B cell (primary cell): ENCODE data around the gene THAP5. TPM values are rescaled to one million over a fixed set of nuclear protein-coding genes. Genes with fewer than 3 reads are reported as not detected.
"Not testable (repeated sequence)": the region's sequence is repeated elsewhere in the genome, so short reads cannot be mapped to it uniquely, and the experiment has no call there.

Experiments used
- ATAC-seq: fragments of 200-7000 bp; cut with Tn5 transposase; one replicate; pipeline ENCODE4 v1.10.0; 2021; ENCODE audit warnings: low read depth, mild to moderate bottlenecking, moderate number of reproducible peaks, moderate library complexity
- CTCF ChIA-PET: fragments of 350-600 bp; sonication (Branson Sonifier 250); formaldehyde crosslinking; loops from one replicate; lab custom pipeline; 2021; ENCODE audit warnings: antibody characterized with exemption, inconsistent platforms; lab: Charles Lee
- POLR2A ChIA-PET: fragments of 350-600 bp; sonication (Branson Sonifier 250); formaldehyde crosslinking; loops from one replicate; lab custom pipeline; 2021; ENCODE audit warnings: antibody characterized with exemption; lab: Charles Lee
- DNase-seq: peaks from one replicate; pipeline ENCODE4 v3.0.0; 2013
- H2AFZ ChIP-seq: 2 replicates; pipeline ENCODE4 v1.6.1; 2012; ENCODE audit warnings: mild to moderate bottlenecking, low read depth, low read length; ENCODE audit not compliant: insufficient read depth, poor library complexity, severe bottlenecking
- H3K27ac ChIP-seq, 2 donors: 1 replicate in 1 of 2; 2 replicates in 1 of 2; pipeline ENCODE4 v1.5.1; 2012 to 2013; ENCODE audit warnings: low read length in 2 of 2, mild to moderate bottlenecking in 2 of 2, moderate library complexity in 1 of 2
- H3K27me3 ChIP-seq, 4 experiments: fragments of 200-600 bp in 1 of 4; sonication (generic) in 1 of 4; replicated peaks in 1 of 4; 1 replicate in 2 of 4; 2 replicates in 2 of 4; pipeline versions ENCODE4 v1.6.1 to v1.7.0; 2013 to 2016; ENCODE audit warnings: low read length in 3 of 4, mild to moderate bottlenecking in 2 of 4, mixed read lengths in 1 of 4, moderate library complexity in 1 of 4; ENCODE audit not compliant: insufficient read depth in 4 of 4, control insufficient read depth in 3 of 4; ENCODE audit errors: control extremely low read depth in 1 of 4
- H3K36me3 ChIP-seq, 2 experiments: replicated peaks in 1 of 2; 1 replicate in 1 of 2; 2 replicates in 1 of 2; pipeline versions ENCODE4 v1.6.1 to v1.7.1; 2013; ENCODE audit warnings: low read length in 1 of 2; ENCODE audit not compliant: insufficient read depth in 2 of 2, control insufficient read depth in 1 of 2; ENCODE audit errors: control extremely low read depth in 1 of 2, extremely low read depth in 1 of 2
- H3K4me1 ChIP-seq, 2 donors: fragments of 200-600 bp in 1 of 2; sonication (generic) in 1 of 2; 1 replicate in 1 of 2; 2 replicates in 1 of 2; pipeline versions ENCODE4 v1.5.1 to v1.6.1; 2013 to 2017; ENCODE audit warnings: low read length in 2 of 2; ENCODE audit not compliant: control insufficient read depth in 2 of 2, insufficient read depth in 2 of 2
- H3K4me2 ChIP-seq: replicated peaks from 2 replicates; pipeline ENCODE3; 2012; ENCODE audit warnings: mild to moderate bottlenecking, low read depth, low read length; ENCODE audit not compliant: poor library complexity, severe bottlenecking
- H3K4me3 ChIP-seq, 5 experiments: fragments of 200-600 bp in 1 of 5; sonication (generic) in 1 of 5; 1 replicate in 3 of 5; 2 replicates in 2 of 5; pipeline versions ENCODE4 v1.5.1 to v1.7.0; 2011 to 2016; ENCODE audit warnings: low read length in 4 of 5, mild to moderate bottlenecking in 4 of 5, low read depth in 2 of 5, control low read depth in 1 of 5, moderate library complexity in 1 of 5; ENCODE audit not compliant: insufficient read depth in 1 of 5; ENCODE audit errors: control extremely low read depth in 1 of 5, extremely low read depth in 1 of 5
- H3K79me2 ChIP-seq: fragments of 200-600 bp; sonication (generic); one replicate; pipeline ENCODE4 v1.6.0; 2016; ENCODE audit warnings: low read length; ENCODE audit not compliant: control insufficient read depth, insufficient read depth
- H3K9ac ChIP-seq: fragments of 200-600 bp; sonication (generic); 2 replicates; pipeline ENCODE4 v1.6.1; 2017; ENCODE audit warnings: mild to moderate bottlenecking, low read length, moderate library complexity
- H3K9me3 ChIP-seq, 3 donors: one replicate each; pipeline versions ENCODE4 v1.6.1 to v1.7.1; 2013; ENCODE audit warnings: low read length in 2 of 3; ENCODE audit not compliant: control insufficient read depth in 2 of 3, insufficient read depth in 1 of 3; ENCODE audit errors: control extremely low read depth in 1 of 3
- H4K20me1 ChIP-seq: 2 replicates; pipeline ENCODE4 v1.6.0; 2012; ENCODE audit warnings: mild to moderate bottlenecking, low read length; ENCODE audit not compliant: insufficient read depth, control insufficient read depth, poor library complexity, severe bottlenecking
- H3K27ac Mint-ChIP-seq: one replicate; pipeline ENCODE4 v1.8.0; 2021; ENCODE audit warnings: mixed read lengths
- H3K27me3 Mint-ChIP-seq: one replicate; pipeline ENCODE4 v1.8.0; 2021; ENCODE audit warnings: mixed read lengths
- H3K4me1 Mint-ChIP-seq: one replicate; pipeline ENCODE4 v1.8.0; 2021; ENCODE audit warnings: mixed read lengths
- H3K4me3 Mint-ChIP-seq: one replicate; pipeline ENCODE4 v1.8.0; 2021; ENCODE audit warnings: mixed read lengths
- H3K9me3 Mint-ChIP-seq: one replicate; pipeline ENCODE4 v1.8.0; 2022; ENCODE audit warnings: mixed read lengths; ENCODE audit not compliant: insufficient read depth
- CTCF ChIP-seq: fragments of 200-600 bp; IDR thresholded peaks from one replicate; pipeline ENCODE4 v1.8.0; 2022; ENCODE audit warnings: antibody characterized with exemption, mild to moderate bottlenecking
- EZH2 ChIP-seq: IDR thresholded peaks from 2 replicates; pipeline ENCODE4 v1.6.1; 2012; ENCODE audit warnings: borderline replicate concordance, low read depth, mild to moderate bottlenecking, moderate library complexity, low read length; ENCODE audit not compliant: insufficient read depth, poor library complexity, severe bottlenecking
- WGBS: methylation state at CpG from one replicate; pipeline ENCODE4 v1.1.5; 2013; ENCODE audit warnings: missing lambda C conversion rate; ENCODE audit not compliant: insufficient coverage; 5-methylcytosine and 5-hydroxymethylcytosine counted together
- intact Hi-C: fragments of 100-400 bp; cut with micrococcal nuclease; formaldehyde crosslinking; loops from one replicate; pipeline ENCODE4 v1.10.0; 2022
- polyA plus RNA-seq: library from polyadenylated mRNA; depleted of rRNA; stranded (reverse); fragments of >200 nt; gene quantifications from 2 replicates; pipeline ENCODE4 v1.2.3, GENCODE V29; 2012
- total RNA-seq, 2 donors: library from RNA; stranded (reverse); fragments of 120-200 nt in 1 of 2; gene quantifications; 1 replicate in 1 of 2; 2 replicates in 1 of 2; pipeline versions ENCODE4 v1.2.3 to v1.2.4, GENCODE V29; 2013 to 2022

The THAP5 gene
- total and polyA plus RNA-seq, 2 donors (not counting 1 experiment from before 2014, with no cell fraction given), result 9.3 to 49.0 TPM

- CTCF ChIA-PET, result no interaction called here
- Histone ChIP-seq H3K4me3 (no peak overlapping the region), H4K20me1 (no peaks in the 10 kb centered on the region), H3K9ac (no peak overlapping the region), H3K27ac (no peak overlapping the region), H3K27me3 (no peaks in the 10 kb centered on the region), H3K4me1 (peaks cover 24 to 31% of the 10 kb centered on the region in 2 donors), H3K4me2 (no peak overlapping the region), H3K79me2 (peaks cover 17% of the 10 kb centered on the region), H3K9me3 (peaks cover 0 to 23% (median 22%) of the 10 kb centered on the region in 3 donors), H3K36me3 (peaks cover 3% of the 10 kb centered on the region in 2 experiments), H2AFZ (no peak overlapping the region)
- ATAC-seq (no peak), DNase-seq (no peak)
- peaks cover 19% of the 10 kb centered on the region for H3K9me3 Mint-ChIP-seq
- POLR2A ChIA-PET, result no interaction called here
- H3K27me3 Mint-ChIP-seq, result no peaks in the 10 kb centered on the region
- intact Hi-C loops, result no loop called here
- H3K4me3 Mint-ChIP-seq, result no peak overlapping the region
- H3K27ac Mint-ChIP-seq, result peak overlapping the region; percentile 28
- H3K4me1 Mint-ChIP-seq, result peaks cover 41% of the 10 kb centered on the region
- WGBS, result no CpG with 5 or more reads among the region's 1 CpG
- TF ChIP-seq EZH2, result no peak
Observed at GRCh38 chr7:108557617-108558016, 11.9 kb downstream of the THAP5 start.

- no peaks in the 10 kb centered on the region for H3K27me3 Mint-ChIP-seq
- peaks cover 3% of the 10 kb centered on the region in 2 experiments for H3K36me3 ChIP-seq
Observed at GRCh38 chr7:108557191-108557590, 12.3 kb downstream of the THAP5 start.

GRCh38 chr7:108556665-108557064 lies 12.8 kb downstream of the THAP5 start:
- H3K4me3 ChIP-seq, H3K4me3 Mint-ChIP-seq, intact Hi-C loops, ATAC-seq, POLR2A ChIA-PET, H3K27ac ChIP-seq, H3K27ac Mint-ChIP-seq, H2AFZ ChIP-seq, H3K36me3 ChIP-seq, H3K4me2 ChIP-seq, H3K27me3 ChIP-seq, H3K79me2 ChIP-seq, H4K20me1 ChIP-seq, H3K27me3 Mint-ChIP-seq, DNase-seq, H3K9ac ChIP-seq: not testable (repeated sequence)
- H3K4me1 Mint-ChIP-seq, result peaks cover 49% of the 10 kb centered on the region
- CTCF ChIA-PET, result interaction anchor here (1.2 kb wide), 1 partner anchor 15 kb away, joined by 3 read pairs; no protein-coding TSS in a partner anchor
- H3K9me3 ChIP-seq, result peaks cover 0 to 23% (median 22%) of the 10 kb centered on the region in 3 donors
- H3K4me1 ChIP-seq, result peaks cover 34 to 40% of the 10 kb centered on the region in 2 donors
- peaks cover 19% of the 10 kb centered on the region for H3K9me3 Mint-ChIP-seq

More at GRCh38 chr7:108557191-108557590, 12.3 kb downstream of the THAP5 start:
- Histone ChIP-seq H3K27ac (no peak overlapping the region), H2AFZ (no peak overlapping the region), H3K79me2 (peaks cover 13% of the 10 kb centered on the region), H3K4me2 (no peak overlapping the region), H3K9ac (no peak overlapping the region), H4K20me1 (no peaks in the 10 kb centered on the region), H3K9me3 (peaks cover 0 to 23% (median 22%) of the 10 kb centered on the region in 3 donors), H3K4me3 (no peak overlapping the region), H3K4me1 (peaks cover 29 to 35% of the 10 kb centered on the region in 2 donors), H3K27me3 (no peaks in the 10 kb centered on the region)
- POLR2A ChIA-PET, result no interaction called here
- Mint-ChIP-seq H3K4me3 (no peak overlapping the region), H3K27ac (peak overlapping the region; percentile 28), H3K9me3 (peaks cover 19% of the 10 kb centered on the region), H3K4me1 (peaks cover 45% of the 10 kb centered on the region)
- intact Hi-C loops, result no loop called here
- whole genome bisulfite sequencing, result 100% methylated on average over 2 of the region's 3 CpGs
- TF ChIP-seq EZH2 (no peak), CTCF (no peak)
- CTCF ChIA-PET, result interaction anchor here (1.2 kb wide), 1 partner anchor 16 kb away, joined by 3 read pairs; no protein-coding TSS in a partner anchor
- no peak for ATAC-seq
- DNase-seq, result no peak
